GM18505 (cell line): ENCODE data around the gene GPA33.
A peak's percentile ranks its signal among the peaks of the same experiment; 100 is the strongest.

ENCODE experiments used
- ATAC-seq: cut with Tn5 transposase; IDR thresholded peaks from one replicate; pipeline ENCODE4 v1.9.1; 2021; ENCODE audit not compliant: unreplicated experiment
- POLR2A ChIP-seq: IDR thresholded peaks from 4 replicates; pipeline ENCODE4 v1.6.1; 2011; ENCODE audit warnings: borderline replicate concordance; ENCODE audit not compliant: insufficient read depth, insufficient read length; ENCODE audit errors: extremely low read depth

Gene GPA33

GRCh38 chr1:167066333-167067122, 23.6 kb downstream of the GPA33 start:
- no peak for TF ChIP-seq POLR2A
- peak; percentile 78 for ATAC-seq

DNA sequence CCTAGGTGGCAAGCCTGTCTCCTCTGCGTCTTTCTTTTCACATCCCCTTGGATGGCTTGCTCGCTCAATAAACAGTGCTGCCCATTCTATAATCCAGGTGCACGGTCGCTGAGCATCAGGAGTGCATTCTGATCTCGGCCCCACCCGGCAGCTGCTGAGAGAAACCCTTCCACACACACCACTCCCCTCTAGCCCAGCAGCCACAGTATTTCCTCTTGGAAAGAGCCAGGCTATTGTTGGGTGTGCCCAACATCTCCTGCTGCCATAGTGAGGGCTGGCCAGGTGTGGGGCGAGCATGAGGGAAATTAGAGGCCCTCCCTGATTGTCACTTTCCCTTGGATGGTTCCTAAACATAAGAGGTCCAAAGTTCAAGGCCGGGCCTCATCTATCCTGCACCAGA, 24.7 kb downstream of the GPA33 start:
- no peak for TF ChIP-seq POLR2A
- ATAC-seq, result no peak

DNA sequence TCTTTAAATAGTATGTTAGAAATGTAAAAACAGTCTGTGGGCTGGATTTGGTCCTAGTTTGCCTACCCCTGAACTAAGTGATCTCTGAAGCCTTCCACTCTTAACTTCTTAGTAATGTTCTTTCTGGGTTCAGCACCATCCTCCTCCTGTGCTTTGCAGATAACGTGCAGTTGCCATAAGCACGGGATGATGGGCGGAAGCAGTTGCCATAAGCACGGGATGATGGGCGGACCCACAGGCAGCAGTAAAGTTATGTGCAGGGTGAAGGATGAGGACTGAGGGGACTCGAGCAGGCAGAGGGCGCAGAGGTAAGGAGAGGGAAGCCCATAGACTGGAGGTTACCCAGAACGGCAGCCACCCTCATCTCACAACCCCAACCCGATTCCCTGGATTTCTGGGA, 25.6 kb downstream of the GPA33 start:
- no peak for ATAC-seq
- no peak for TF ChIP-seq POLR2A

DNA sequence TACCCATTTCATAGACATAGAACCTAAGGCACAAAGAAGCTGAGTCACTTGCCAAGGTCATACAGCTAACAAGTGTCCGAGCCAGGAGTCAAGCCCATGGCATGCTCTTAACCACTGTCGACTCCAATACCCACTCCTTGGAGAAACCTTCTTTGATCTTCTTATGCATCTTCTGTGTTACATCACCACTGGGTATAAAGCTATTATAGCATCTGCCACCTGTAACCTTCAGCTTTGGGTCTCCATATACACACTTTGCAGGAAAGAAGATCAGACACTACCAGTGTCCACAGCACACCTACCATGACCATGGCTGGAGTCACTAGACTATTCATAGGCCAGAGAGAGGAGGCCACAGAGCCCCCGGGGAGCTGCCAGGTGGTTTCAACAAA, 29.1 kb downstream of the GPA33 start:
- no peak for TF ChIP-seq POLR2A

DNA sequence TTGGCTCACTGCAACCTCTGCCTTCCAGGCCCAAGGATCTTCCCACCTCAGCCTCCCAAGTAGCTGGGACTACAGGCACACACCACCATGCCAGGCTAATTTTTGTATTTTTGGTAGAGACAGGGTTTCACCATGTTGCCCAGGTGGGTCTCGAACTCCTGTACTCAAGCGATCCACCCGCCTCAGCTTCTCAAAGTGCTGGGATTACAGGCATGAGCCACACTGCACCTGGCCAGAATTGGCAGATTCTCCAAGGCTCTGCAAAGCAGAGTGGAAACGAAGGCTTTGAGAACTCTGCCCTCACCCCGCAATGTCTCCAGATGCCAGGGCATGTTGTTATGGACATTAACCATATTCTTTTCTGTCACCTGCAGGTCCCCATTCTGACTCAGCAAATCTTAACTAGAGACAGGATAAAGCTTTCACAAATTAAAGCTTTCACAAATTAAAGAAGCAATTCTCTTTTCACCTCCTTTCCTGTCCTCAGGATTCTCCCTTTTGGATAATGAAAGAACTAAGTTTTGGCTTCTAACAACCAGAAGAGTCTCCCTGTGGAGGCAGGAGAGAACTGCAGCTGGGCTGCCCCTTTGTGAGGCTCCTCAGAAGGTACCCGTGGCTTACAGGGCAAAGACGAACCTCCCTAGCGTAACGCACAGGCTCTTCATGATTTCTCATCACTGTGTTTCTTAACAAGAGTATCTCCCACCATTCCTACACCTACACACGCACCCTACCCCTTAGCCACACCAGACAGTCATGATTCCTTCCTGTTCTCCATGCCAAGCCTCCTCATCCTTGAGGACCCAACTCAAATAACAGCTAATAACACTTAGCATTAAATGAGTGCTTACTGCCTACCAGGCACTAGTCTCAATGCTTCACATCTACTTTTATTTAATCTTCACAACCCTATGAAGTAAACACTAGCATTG, 29.8 kb downstream of the GPA33 start:
- TF ChIP-seq POLR2A, result no peak
- no peak for ATAC-seq

More for the DNA sequence above, 29.1 kb downstream of the GPA33 start:
- ATAC-seq, result no peak

GRCh38 chr1:167059809-167060107, 30.4 kb downstream of the GPA33 start:
- ATAC-seq, result no peak

DNA sequence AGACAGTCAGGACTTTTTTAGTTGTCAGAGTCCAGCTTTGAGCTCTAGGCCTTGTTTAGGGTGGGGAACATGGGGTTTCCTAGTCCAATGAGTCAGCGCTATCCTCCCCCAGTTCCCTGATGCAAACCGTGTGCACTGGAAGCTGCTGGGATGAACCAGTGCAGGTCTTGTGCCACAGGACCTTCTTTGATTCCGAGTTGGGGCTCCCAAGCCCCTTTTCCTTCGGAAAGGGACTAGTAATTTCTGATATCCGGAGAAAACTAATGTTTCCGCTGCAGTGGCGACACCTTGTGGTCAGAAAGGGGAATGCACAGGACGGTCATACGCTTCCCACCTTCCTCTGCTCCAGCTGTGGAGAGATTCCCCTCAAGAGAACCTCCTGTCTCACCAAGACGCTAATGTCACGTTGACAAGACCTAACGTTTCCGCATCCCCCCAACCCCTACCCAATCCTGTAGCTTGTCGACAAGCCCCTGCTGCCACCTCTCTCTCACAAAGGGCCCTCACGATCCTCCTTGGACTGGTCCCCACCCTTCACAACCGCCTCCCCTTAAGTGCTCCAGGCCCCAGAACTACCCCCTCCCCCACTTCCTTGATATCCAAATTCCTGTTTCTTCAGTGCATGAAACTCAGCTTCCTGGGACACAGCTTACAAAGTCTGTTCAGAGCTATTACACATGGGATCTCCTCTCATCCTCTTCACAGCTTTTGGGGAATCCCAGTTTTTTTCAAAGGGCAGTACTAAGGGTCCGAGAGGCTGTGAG, 30.9 kb downstream of the GPA33 start:
- ATAC-seq, result no peak
- TF ChIP-seq POLR2A, result no peak

More at GRCh38 chr1:167059809-167060107, 30.4 kb downstream of the GPA33 start:
- TF ChIP-seq POLR2A, result no peak

- TF ChIP-seq POLR2A, result no peak
- peak; percentile 42 for ATAC-seq
Observed at GRCh38 chr1:167057241-167057688, 32.9 kb downstream of the GPA33 start.

- ATAC-seq, result no peak
Observed at GRCh38 chr1:167056529-167057231, 33.5 kb downstream of the GPA33 start.

DNA sequence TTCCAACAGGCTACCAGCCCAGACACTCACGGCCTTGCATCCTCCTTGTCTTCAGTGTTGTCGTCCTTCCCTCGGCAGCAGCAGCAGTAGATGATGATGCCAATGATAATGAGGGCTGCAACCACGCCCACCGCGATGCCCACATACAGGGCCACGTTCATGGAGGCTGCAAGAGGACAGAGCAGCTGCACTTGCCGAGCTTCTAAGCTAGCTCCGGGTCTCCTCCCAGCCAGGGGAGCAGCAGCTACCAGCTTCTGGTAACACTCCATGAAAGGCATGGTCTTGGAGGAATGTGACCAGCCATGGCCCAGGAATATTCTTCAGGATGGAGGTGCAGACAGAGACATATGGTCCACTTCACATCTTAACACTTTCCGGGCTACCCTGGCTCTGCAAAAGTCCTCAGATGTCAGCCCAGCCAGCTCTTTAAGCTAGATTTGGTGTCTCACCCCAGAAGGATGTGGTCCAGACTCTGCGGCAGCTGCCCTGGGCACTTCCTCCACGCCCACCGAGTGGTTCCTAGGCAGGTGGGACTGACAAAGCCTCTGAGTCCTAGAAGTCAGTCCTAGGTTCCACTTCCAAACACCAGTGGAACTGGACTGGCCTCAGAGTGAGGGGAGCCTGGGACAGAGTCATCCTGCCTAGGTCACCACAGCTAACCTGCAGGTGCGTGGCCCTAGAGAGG, 35.1 kb downstream of the GPA33 start:
- TF ChIP-seq POLR2A, result no peak
- ATAC-seq, result no peak

More at GRCh38 chr1:167056529-167057231, 33.5 kb downstream of the GPA33 start:
- TF ChIP-seq POLR2A, result no peak

GRCh38 chr1:167054531-167054930, 35.6 kb downstream of the GPA33 start:
- no peak for ATAC-seq
- no peak for TF ChIP-seq POLR2A

DNA sequence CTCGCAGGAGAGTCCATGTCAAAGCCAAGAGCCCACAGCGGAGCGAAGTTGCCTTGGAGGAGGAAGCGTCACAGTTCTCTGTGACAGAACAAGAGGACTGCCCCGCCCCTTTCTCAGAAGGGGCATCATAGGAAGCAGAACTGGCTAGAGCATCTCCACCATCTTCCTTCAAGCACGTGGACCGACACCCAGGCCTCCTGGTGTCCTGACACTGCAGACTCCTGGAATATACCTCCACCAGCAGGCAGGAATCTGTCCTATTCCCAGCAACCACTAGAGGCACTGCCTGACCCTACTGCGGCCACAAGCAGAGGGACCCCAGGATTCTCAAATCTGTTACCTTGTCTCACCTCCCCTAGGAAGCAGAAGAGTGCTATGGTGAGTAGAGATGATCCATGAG, 37.8 kb downstream of the GPA33 start:
- ATAC-seq, result no peak
- no peak for TF ChIP-seq POLR2A
